ENCODE measurements around the gene RNF145. TPM values are rescaled to one million over a fixed set of nuclear protein-coding genes. Genes with fewer than 3 reads are reported as not detected.

Gene RNF145
- total and polyA plus RNA-seq, 2 of the 13 experiments (the other 11 are each of a cell fraction or from before 2014, with no cell fraction given), result 24.6 TPM

DNA sequence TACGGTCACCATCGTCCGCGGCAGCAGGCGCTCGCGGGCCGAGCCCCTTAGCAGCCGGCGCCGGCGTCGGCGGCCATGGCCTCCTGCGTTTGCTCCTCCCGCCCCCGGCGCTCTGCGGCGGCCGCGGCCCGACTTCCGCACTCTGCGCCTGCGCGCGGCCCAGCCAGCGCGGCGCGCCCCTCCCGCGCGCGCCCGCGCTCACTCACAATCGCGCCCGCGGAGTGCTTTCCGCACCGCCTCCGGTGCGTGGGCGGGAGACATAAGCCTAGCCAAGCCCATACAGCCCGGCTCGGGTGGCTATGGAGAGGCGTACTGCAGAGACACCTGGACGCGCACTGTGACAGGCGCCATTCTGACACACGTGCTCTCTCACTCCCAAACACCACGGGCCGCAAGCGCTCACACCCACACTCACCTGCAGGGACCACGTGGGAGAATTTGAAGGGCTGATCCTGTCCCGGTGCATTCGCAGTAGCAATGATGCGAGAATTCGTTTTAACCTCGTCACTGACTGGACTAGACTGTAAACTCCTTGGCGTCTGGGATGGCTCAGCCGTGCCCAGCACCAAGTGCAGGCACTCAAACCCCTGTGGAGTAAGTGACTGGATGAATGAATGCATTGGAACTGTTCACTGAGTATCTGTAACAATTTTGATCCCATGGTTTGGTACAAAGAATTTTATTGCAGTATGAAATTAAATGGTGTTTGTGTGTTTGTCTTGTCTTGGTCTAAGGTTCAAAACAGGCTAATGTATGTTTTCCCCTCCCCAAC lies at the start of gene RNF145 (continued):
- TF ChIP-seq, protein P1, sequence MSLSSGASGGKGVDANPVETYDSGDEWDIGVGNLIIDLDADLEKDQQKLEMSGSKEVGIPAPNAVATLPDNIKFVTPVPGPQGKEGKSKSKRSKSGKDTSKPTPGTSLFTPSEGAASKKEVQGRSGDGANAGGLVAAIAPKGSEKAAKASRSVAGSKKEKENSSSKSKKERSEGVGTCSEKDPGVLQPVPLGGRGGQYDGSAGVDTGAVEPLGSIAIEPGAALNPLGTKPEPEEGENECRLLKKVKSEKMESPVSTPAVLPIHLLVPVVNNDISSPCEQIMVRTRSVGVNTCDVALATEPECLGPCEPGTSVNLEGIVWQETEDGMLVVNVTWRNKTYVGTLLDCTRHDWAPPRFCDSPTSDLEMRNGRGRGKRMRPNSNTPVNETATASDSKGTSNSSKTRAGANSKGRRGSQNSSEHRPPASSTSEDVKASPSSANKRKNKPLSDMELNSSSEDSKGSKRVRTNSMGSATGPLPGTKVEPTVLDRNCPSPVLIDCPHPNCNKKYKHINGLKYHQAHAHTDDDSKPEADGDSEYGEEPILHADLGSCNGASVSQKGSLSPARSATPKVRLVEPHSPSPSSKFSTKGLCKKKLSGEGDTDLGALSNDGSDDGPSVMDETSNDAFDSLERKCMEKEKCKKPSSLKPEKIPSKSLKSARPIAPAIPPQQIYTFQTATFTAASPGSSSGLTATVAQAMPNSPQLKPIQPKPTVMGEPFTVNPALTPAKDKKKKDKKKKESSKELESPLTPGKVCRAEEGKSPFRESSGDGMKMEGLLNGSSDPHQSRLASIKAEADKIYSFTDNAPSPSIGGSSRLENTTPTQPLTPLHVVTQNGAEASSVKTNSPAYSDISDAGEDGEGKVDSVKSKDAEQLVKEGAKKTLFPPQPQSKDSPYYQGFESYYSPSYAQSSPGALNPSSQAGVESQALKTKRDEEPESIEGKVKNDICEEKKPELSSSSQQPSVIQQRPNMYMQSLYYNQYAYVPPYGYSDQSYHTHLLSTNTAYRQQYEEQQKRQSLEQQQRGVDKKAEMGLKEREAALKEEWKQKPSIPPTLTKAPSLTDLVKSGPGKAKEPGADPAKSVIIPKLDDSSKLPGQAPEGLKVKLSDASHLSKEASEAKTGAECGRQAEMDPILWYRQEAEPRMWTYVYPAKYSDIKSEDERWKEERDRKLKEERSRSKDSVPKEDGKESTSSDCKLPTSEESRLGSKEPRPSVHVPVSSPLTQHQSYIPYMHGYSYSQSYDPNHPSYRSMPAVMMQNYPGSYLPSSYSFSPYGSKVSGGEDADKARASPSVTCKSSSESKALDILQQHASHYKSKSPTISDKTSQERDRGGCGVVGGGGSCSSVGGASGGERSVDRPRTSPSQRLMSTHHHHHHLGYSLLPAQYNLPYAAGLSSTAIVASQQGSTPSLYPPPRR (CRISPR knock-in tag; IDR thresholded peaks at IDR 0.05; ENCODE audit: borderline replicate concordance), result no peak
- peak; percentile 85; the same call in 1 of the 2 replicates for TF ChIP-seq MYPOP (CRISPR knock-in tag; IDR thresholded peaks at IDR 0.05)
- no peak for TF ChIP-seq YEATS2 (CRISPR knock-in tag; IDR thresholded peaks at IDR 0.05; ENCODE audit: borderline replicate concordance)
- TF ChIP-seq ZNF788 (CRISPR knock-in tag; IDR thresholded peaks at IDR 0.05; ENCODE audit: borderline replicate concordance), result peak; percentile 39; the same call in 1 of the 2 replicates
- TF ChIP-seq THAP7 (CRISPR knock-in tag; IDR thresholded peaks at IDR 0.05), result peak; percentile 24; the same call in 1 of the 2 replicates
- no peak; the same call in 1 of the 2 replicates for TF ChIP-seq ZNF20 (CRISPR knock-in tag; IDR thresholded peaks at IDR 0.05)
- TF ChIP-seq ZKSCAN5 (CRISPR knock-in tag; IDR thresholded peaks at IDR 0.05), result no peak
- no peak for TF ChIP-seq SUZ12 (IDR thresholded peaks at IDR 0.05; ENCODE audit: low read depth, low read length)
- no peak for TF ChIP-seq ZBTB20 (CRISPR knock-in tag; IDR thresholded peaks at IDR 0.05; ENCODE audit: borderline replicate concordance, low read depth)
- no peak for TF ChIP-seq ZNF180 (CRISPR knock-in tag; IDR thresholded peaks at IDR 0.05; ENCODE audit: borderline replicate concordance, low read depth)
- TF ChIP-seq ZNF280D (CRISPR knock-in tag; IDR thresholded peaks at IDR 0.05), result peak; percentile 75; the same call in 1 of the 2 replicates
- peak; percentile 74; the same call in 1 of the 2 replicates for TF ChIP-seq ZNF274 (CRISPR knock-in tag; IDR thresholded peaks at IDR 0.05)
- TF ChIP-seq MNT (IDR thresholded peaks at IDR 0.05), result peak; percentile 87
- no peak for TF ChIP-seq ZNF367 (CRISPR knock-in tag; IDR thresholded peaks at IDR 0.05; ENCODE audit: borderline replicate concordance)
- no peak for TF ChIP-seq HDAC6 (IDR thresholded peaks at IDR 0.05; ENCODE audit: low read depth, low read length)
- no peak for TF ChIP-seq ZFP41 (CRISPR knock-in tag; IDR thresholded peaks at IDR 0.05; ENCODE audit: borderline replicate concordance)

All from HepG2 (cell line).